HFF-Myc (cell line): Measurements from ENCODE around the gene ACOXL.

Experiments
- DNase-seq: peaks from one replicate; pipeline ENCODE4 v3.0.0-alpha.2; 2011; ENCODE audit warnings: low read depth; ENCODE audit errors: extremely low read depth
- H3K4me3 ChIP-seq: replicated peaks from 2 replicates; pipeline ENCODE4 v1.5.1; 2011; ENCODE audit warnings: low read depth, mild to moderate bottlenecking, control low read depth, low read length
- TF ChIP-seq, protein P1 (sequence below): IDR thresholded peaks from 2 replicates; pipeline ENCODE4 v1.5.1; 2012; ENCODE audit warnings: mild to moderate bottlenecking, low read depth, low read length, control low read depth; ENCODE audit errors: missing control alignments

ACOXL gene

DNA sequence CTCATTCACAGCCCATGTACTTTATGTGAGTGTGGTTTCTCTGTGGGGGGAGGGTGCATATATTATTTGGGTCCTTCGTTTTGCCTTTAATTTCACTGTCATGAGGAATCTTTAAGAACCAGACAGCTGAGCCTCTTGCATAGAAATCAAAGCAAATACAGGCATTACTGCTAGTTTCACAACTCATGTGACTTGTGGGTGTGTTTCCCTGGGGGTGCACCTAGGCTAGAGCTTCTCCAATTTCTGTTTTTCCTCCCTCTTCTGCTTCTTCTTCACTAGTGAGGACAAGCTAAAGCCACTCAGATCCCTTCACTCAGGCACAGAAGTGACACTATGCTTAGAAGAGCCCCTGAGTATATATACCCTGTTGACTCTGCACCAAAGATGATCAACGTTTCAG is 131.4 kb downstream of the ACOXL start:
- TF ChIP-seq, protein P1, sequence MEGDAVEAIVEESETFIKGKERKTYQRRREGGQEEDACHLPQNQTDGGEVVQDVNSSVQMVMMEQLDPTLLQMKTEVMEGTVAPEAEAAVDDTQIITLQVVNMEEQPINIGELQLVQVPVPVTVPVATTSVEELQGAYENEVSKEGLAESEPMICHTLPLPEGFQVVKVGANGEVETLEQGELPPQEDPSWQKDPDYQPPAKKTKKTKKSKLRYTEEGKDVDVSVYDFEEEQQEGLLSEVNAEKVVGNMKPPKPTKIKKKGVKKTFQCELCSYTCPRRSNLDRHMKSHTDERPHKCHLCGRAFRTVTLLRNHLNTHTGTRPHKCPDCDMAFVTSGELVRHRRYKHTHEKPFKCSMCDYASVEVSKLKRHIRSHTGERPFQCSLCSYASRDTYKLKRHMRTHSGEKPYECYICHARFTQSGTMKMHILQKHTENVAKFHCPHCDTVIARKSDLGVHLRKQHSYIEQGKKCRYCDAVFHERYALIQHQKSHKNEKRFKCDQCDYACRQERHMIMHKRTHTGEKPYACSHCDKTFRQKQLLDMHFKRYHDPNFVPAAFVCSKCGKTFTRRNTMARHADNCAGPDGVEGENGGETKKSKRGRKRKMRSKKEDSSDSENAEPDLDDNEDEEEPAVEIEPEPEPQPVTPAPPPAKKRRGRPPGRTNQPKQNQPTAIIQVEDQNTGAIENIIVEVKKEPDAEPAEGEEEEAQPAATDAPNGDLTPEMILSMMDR, result no peak
- no peak overlapping the region for H3K4me3 ChIP-seq
- DNase-seq, result no peak

DNA sequence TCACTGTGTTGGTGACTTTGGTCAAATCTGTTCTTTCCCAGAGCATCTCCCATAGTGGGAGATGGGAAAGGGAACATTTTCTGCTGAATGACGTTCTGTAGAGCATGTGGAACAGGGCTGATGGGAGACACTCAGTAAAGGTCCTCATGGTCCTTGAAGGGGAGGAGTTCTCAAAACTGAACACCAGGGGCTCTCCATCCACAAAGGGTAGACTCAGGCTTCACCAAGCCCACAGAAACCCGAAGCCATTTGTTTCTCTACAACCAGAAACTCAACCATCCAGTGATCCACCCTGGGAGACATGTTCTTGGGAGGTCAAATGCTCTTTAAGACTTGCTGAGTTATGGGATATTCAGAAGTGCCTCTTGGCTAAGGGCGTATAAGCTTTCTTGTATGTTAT is 131.8 kb downstream of the ACOXL start:
- DNase-seq, result no peak
- no peak overlapping the region for H3K4me3 ChIP-seq
- TF ChIP-seq, protein P1, result no peak

DNA sequence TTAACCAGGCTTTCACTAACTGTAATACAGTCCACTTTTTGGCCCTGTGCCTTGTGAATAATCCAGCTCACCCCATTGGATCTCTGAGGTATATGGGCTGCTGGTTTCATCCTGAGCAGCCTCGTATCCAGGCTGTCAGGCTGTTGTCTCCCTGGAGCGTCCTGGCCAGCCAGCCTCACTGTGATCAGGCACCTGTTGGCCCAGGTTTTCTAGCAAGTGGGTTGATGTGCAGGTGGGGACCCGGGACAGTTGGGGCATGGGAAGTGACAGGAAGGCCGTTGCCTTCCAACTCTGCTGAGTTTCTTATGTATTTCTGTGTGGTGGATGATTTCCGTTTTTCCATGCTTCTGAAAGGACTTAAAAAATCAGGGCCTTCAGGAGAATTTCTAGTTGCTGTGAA is 132.4 kb downstream of the ACOXL start:
- DNase-seq, result no peak
- TF ChIP-seq, protein P1, result no peak

DNA sequence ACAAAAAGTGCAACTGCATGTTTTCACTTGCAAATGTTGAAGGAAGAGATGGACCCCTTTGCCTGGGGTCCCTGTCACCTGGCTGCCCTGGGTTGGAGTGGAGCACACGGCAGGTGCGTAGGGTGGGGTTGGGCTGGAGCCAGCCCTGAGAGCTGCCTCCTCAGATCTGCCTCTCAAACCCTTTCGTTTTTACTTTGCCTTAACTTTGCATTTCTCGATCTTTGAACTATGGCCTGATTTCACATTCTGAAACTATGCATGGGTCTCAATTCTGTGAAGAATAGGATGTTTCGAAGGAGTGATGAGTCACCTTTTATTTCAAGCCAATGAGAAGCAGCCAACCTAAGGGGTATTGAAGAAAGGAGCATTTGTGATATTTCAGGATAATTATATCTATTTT is 132.8 kb downstream of the ACOXL start:
- TF ChIP-seq, protein P1, result no peak
- no peak for DNase-seq
- H3K4me3 ChIP-seq, result no peak overlapping the region

More for the DNA sequence above, 132.4 kb downstream of the ACOXL start:
- H3K4me3 ChIP-seq, result no peak overlapping the region

DNA sequence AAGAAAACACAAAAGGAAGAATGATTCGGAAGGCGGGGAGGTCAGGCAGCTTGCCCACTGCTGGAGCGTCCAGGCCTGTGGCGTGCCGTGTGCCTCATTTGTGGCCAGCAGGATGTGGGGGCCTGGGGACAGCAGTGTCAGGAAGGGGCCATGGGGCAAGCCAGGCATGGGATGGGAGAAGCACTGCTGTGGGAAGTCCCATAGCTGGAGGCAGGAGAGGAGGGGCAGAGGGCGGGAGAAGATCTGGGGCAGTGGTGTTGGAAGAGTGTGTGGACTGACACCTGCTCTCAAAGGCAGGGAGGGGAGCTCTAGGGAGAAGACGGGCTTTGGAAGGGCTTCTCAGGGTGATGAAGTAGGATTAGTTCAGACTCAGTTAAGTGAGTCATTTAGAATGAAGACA is 133.7 kb downstream of the ACOXL start:
- TF ChIP-seq, protein P1, result no peak
- no peak overlapping the region for H3K4me3 ChIP-seq
- DNase-seq, result no peak

DNA sequence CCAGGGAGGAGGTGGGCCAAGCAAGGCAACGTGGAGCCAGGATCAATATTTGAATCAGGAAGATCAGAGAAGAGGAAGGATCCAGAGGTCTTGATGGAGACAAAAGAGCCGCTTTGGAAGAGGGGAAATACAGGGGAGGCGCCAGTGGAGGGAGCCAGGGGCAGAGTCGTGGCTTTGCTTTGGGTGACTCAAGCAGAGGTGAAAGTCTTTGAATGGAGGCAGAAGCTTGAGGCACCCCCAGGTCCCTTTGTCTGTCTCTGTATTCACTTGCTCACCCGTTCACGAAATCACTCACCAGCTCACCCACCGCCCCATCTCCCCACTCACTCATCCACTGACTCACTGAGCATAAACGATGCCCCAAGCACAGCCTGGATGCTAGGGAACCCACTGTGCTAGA is 134.1 kb downstream of the ACOXL start:
- H3K4me3 ChIP-seq, result no peak overlapping the region
- TF ChIP-seq, protein P1, result no peak
- DNase-seq, result no peak

DNA sequence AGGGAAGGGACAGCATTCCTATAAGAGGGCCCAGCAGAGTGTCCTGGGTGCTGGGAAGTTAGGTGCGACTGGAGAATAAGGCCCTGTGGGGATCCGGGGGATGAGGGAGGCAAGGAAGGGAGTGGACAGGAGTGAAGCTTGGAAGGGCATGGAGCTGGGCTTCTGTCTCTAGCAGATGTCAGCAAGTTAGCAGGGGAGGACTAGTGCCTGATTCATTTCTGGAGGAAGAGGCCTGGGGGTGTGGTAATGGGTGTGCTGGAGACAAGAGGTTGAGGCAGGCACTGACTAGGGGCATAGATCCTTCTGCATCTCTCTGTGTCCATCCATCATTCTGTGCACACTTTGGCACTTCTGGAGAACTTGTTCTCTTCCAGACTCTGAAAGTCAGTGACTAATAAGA is 134.7 kb downstream of the ACOXL start:
- no peak overlapping the region for H3K4me3 ChIP-seq
- TF ChIP-seq, protein P1, result no peak
- DNase-seq, result no peak
